ENCODE measurements around the gene ABCC8.
A peak's percentile ranks its signal among the peaks of the same experiment; 100 is the strongest.

The ABCC8 gene

GRCh38 chr11:17406082-17406817 is 70.4 kb downstream of the ABCC8 start:
- DNase-seq = no peak

DNA sequence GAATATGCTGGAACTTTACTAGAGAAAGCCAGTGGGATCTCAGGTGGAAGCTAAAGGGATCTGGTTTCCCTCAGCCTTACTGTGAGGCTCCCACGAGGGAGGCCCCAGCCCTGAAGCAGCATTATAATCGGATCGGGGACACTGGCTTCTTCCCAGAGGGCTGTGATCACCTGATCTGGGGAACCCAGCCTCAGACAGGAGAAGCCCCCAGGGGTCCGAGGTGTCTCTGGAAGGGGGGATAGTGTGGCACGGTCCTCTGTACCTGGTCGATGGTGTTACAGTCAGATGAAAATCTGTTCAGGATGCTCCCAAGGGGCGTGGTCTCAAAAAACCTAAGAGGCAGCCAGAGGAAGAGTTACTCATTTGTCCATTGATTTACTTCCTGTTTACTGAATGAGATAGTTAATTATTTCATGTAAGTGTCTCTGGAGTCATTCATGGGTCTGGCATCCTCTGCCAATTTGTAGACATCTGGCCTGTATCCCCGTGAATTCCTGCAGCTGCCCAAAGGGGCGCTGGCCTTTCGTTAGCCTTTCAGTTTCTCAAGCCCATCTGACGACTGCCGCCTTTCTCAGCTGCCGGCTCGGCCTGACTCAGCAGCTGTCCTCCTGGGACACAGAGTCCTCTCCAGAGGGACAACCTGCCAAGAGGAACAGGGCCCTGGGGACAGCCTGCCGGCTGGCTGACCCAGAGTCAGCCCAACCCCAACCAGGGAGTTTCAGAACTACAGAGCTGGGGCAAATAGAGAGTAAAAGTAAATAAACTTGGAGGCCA is 71.2 kb downstream of the ABCC8 start:
- DNase-seq = peak in 51 of 56 donors; percentile 15 to 80 (median 48)

DNA sequence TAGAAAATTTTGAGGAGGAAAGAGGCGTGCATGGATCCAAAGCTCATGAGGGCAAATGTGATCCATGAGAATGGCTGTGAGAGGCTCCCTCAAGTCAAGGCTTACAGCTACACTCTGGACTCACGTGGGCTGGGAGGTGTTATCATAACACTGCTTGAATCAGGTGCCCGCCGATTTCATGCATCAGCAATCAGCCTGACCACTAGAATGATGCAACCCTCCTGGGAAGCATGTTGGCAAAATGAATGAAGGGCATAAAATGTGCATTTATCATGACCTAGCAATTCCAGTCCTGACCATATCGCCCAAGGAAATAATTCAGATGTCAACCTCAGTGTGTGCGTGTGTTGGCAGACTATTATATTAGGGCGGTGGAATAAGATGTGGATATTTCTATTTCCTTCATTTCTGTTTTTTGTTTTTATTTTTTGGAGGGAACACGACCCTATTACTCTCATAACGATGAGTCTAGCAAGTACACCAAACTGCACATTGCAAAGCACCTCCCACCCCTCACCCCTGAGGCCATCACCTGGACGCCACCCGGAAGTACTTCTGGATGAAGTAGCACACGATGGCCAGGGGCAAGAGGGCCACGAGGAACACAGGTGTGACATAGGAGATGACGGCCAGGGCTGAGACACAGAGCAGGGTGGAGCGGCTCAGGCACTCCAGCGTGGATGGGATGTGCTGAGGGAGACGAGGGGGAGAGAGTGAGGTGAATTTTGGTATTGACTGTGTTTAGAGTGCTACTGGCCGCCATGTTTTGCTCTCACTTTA is 72.5 kb downstream of the ABCC8 start:
- no peak for DNase-seq

DNA sequence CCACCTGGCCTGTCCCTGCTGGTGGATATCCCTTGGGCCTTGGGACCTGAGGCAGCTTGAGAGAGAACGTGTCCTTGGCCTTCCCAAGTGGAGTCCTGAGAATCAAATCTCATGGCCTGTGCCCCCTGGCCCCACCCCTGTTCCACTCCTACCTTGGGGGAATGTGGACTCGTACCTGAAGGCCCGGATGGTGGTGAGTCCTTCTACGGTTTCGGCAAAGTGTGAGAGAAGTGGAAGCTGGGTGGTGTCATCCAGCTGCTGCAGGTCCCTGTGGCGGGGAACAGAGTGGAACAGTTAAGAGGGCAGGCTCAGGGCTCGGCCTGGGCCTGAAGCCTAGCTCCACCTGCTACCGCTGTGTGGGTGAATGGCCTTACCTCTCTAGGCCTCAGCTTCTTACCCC is 74.2 kb downstream of the ABCC8 start:
- no peak for DNase-seq

DNA sequence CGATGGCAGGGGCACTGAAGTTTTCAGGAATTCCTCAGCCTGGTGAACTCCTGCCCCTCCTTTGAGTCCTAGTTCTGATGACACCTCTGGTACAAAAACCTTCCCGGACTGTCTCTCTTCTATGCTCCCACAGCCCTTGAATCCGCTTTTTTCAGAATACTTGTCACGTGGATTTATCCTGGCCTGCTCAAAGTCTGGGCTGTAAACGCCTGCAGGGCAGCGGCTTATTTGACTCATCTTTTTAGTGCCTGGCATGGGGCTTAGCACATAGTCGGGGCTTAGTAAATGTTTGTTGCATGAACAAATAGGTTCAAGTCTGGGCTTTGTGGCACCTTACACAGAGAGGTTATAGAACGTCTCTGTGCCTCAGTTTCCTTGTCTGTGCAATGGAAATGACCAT is 74.8 kb downstream of the ABCC8 start:
- DNase-seq = no peak

GRCh38 chr11:17401316-17401715 is 75.3 kb downstream of the ABCC8 start:
- no peak for DNase-seq

DNA sequence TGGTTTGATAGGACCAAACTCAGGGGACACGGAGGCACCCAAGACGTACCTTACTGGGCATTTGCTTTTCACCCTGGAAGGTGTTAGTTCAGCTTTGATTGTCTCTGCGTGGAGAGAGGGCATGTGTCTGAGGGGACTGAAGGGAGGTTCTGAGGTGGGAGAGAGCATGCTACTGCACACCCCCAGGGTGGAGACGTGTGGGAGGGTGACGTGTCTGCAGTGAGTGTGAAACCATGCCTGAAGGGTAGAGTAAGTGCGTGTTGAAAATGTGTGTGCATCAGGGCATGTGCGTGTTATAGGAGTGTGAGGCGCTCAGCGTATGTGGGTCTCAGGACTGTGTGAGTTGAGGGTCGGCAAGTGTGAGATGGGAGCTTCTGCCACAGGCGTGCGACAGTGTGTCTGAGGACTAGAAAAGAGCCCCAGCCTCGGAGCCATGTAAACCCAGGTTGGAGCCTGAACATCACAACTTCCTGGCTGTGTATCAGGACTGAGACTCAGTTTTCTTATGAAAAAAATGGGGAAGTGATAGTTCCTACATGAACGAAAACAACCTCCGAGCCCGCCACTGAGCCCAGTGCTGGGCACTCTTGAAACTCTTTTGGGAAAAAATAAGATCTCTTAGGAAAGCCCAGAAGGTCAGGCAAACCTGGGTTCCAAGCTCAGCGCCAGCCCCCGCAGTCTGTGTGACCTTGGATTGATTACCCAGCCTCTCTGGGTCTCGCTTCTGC is 76.4 kb downstream of the ABCC8 start:
- peak in 1 of 56 donors; percentile 29 for DNase-seq

DNA sequence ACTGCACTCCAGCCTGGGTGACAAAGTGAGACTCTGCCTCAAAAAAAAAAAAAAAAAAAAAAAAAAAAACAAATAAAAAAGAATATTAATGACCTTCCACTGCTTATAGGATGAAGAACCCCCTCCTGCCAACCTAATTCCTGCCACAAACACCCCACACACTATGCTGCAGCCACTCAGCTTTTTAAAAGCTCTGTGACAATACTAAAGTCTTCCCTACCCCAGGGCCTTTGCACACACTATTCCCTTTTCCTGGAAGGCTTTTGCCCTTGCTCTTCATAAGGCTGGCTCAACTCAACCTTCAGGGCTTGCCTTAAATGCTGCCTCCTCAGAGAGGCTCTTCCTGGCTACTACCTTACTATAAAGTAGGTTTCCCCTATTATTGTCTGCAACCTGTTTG is 77.4 kb downstream of the ABCC8 start:
- no peak for DNase-seq

DNA sequence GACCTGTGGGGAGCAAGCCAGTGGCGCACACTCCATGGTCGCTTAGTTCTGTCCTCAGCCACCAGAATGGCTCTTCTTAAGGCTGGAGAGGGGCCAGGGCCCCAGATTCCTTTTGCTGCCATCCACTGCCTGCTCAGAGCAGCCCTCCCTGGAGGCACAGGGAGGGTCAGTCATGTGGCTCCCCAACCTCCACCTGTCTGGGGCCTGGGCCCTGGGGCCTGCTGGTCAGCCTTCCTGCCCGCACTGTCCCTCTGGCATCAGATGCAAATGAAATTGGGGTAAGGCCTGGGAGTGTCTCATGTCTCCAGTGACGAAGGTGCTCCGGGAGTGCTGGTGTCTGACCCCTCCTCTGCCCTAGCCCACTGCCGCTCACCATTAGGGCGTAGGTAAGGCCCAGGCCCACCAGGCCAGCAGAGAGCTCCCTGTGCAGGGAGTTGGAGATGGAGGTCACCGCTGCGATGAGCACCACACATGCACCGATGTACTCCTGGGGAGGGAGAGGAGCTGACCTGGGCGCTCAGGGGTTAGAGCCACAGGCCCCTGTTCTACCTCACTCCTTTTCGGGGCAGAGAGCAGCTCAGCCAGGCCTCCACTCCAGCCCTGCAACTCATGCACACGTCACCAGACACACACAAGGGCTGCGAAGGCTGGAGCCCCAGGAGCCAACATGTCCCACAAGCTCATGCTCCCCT is 79.2 kb downstream of the ABCC8 start:
- no peak for DNase-seq

DNA sequence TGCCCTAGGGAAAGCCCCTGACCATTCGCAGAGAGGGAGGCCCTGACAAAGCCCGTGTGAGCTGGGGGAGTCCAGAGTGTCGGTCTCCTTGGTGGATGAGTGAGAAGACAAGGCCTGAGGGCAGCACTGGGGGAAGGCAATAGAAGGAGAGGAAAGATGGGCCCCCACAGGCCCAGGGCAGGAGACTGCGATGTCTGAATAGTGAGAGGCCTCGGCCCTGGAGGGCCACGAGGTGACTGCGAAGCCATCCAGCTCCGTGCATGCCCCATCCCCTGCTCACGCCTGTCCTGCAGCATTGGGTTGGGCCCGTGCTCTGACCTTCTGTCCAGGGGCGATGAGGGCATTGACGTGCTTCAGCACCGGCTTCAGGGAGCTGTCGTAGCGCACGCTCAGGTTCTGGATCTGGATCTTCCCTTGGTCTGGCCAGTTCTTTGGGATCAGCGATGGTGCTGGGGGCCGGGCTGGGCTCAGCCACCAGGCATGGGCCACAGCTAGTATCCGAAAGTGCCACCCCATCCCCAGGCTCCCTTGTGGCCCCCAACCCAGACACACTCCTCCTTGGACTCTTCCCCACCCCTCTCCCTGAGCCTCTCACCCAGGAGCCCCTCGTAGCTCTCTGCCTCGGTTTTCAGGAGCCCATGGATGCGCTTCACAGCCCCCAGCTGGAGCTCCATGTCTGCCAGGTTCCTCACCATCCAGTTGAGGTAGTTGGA is 79.9 kb downstream of the ABCC8 start:
- no peak for DNase-seq

- no peak for DNase-seq
Measured at GRCh38 chr11:17395978-17396377, 80.7 kb downstream of the ABCC8 start.

DNA sequence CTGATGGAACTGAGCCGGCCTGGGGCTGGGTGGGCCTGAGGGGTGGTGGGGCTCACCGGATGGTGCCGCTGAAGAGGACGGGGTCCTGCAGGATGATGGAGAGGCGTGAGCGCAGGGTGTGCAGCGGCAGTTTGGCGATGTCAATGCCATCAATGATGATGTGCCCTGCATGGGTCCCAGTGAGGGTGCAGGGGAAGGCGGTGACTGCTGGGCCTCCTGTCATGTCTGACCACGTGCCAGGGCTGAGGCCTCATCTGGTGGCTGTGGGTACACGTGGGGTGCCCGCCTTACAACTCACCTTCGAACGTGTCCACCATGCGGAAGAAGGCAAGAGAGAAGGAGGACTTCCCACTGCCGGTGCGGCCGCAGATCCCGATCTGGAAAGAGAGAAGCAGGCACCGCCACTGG is 81.1 kb downstream of the ABCC8 start:
- no peak for DNase-seq

DNA sequence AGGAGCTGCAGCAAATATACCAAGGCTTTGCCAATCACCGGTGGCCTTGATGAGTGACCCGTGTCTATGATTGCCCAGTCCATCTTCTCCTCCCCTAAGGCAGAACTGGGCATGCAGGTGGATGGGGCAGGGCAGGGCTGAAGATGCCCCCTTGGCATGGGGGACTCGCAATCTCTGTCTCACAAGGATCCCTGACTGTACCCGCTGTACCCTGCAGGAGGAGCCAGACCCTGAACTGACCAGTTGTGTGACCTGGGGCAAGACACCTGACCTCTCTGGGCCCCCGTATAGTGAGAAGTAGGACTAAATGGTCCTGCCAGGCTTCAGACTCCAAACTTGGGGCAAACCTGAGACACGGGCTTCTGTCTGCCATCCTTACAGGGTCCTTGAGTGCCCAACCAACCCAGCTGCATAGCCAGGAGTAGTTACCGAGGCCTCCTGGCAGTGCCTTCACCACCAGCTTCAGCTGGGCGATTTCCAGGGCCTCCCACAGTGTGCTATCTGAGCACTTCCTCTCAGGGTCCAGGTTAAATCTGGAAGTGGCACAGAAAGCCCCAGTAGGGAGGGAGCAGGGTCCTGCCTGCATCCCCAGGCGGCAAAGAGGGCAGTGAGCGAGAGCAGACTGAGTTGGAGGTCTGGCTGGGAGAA is 81.8 kb downstream of the ABCC8 start:
- no peak for DNase-seq

GRCh38 chr11:17393472-17393871 is 83.2 kb downstream of the ABCC8 start:
- DNase-seq = no peak

DNA sequence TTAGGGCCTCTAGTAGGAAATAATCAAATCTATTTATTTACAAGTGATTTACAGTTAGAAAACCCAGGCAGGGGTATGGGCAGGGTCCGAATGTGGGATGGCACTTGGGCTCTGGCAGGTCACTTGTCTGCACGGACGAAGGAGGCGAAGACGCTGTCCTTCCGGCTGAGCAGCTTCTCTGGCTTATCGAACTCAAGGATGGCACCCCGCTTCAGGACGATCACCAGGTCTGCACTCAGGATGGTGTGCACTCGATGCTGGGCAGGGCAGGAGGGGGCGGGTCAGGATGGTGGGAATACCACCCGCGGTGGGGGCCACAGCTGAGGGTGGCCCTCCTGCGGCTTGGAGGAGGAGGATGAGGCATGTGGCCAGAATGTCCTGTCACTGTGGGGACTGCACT is 83.8 kb downstream of the ABCC8 start:
- DNase-seq = no peak

- DNase-seq = no peak
Measured at GRCh38 chr11:17391493-17392355, 84.9 kb downstream of the ABCC8 start.

DNA sequence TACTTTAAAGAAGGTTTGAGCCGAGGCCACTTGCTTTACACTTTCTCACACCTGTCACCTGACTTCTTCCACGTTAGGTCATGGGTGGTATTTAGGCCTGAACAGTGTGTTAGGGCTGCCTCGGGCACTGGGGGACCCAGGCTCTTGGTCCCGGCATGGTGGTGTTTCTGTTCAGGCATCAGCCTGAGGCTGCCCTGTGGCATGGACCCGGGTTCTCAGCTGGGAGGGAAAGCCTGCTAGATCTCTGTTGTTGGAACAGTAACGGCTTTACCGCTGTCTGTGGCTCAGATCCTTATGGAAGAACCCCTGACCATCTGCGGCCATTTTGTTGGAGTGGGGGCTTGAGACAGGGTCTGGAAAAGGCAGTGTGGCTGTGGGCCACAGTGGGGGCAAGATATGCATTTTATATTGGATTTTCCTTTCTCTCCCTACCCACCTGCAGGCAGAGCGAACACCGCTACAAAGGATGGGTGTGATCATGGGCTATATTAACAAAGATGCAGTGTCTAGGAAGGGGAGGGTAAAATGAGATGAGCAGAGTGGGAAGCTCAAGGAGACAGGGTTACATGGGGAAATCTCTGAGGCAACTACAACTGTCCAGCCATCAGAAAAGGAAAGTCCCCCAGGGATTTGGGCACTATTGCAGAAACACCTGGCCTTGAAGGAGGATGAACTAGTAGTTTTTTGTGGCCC is 86.5 kb downstream of the ABCC8 start:
- peak in 2 of 56 donors; percentile 21 to 40 for DNase-seq
